ENCODE measurements around the gene SOBP.

The SOBP gene

DNA sequence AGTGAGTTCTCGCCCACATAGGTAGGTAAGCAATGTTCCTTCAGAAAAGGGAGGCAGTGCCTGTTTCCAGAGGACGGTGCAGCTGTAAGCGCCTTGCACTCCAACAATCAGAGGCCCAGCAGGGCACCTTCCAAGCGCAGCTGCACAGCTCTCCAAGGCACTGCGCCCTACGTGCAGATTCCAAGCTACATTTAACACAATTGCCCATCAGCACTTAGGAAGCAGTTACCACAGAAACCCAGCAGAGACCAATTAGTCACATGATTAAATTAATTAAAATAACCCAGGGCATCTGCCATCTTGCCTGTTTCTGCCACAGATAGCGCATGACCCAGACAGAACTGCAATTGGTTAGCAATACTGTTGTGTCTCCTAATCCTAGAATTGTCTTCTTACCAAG lies 65.5 kb downstream of the SOBP start:
- peak; percentile 62 for DNase-seq

DNA sequence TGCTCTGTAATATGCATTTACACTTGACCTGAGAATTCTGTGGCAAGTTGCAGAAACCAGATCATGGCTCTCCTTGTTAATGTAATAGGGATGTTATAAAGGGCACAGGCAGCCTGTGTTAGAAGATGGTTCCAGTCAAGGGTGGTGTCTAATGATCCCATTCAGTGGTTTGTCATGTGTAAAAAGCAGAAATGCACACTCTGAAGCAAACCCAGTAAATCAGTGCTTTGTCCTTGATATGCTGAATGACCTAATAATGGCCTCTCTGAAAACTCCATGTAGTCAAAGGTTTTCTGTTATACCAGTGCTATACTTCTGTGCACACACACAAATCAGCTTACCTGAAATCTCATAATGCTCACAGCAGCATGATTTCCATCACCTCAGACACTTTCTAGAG lies 66.2 kb downstream of the SOBP start:
- no peak for DNase-seq

DNA sequence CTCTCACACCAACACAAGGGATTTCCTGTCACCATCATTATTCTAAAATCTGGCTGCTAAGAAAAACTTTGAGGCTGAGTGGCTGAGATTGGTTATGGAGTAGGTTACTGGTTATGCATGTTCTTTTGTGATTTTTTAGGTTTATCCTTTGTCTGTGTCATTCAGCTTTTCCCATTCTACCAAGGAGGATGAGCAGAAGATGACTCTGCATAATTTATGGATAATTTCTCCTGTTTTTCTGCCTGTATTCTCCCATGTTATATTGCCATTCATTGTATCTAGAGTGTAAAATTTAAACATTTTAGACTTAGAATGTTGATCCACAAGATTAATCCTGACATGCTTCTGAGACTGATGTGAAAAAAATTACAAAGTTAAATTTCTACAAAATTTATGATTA lies 67.8 kb downstream of the SOBP start:
- no peak for DNase-seq

DNA sequence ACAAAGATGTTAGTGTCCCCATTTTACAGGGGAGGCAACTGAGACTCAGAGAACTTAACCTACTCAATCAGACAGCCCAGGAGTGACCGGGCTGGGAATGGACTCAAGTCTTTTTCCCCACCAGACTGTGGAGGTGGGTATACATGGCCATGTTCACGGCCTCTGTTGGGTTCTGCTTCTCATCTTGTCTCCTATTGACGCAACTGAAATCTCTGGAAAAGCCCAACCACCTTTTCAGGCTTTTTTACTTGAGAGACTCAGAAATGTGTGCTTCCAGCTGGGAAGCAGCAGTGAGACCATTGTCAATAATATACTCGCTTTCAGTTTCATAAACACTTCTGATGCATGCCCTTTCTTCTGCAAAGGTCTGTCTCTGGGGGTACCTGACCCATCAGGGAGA lies 70.7 kb downstream of the SOBP start:
- no peak for DNase-seq

DNA sequence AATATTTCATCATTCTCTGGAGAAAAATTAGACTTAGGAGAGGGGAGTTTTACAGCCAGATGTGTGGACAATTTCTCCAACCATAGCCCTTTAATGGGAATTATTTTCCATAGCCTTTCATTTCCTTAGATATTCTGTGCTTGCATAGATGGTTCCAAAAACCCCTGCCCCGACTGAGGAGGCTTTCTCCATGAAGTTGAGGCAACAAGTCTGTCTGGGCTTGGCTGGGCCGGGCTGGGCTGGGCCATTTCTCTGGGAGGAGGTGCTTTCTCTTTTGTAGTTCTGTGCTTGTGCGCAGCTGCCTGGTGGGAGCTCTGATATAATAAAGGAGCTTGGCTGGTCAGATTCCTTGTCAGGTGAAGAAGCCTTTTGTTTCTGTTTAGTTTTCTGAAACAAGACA lies 71.4 kb downstream of the SOBP start:
- no peak for DNase-seq

DNA sequence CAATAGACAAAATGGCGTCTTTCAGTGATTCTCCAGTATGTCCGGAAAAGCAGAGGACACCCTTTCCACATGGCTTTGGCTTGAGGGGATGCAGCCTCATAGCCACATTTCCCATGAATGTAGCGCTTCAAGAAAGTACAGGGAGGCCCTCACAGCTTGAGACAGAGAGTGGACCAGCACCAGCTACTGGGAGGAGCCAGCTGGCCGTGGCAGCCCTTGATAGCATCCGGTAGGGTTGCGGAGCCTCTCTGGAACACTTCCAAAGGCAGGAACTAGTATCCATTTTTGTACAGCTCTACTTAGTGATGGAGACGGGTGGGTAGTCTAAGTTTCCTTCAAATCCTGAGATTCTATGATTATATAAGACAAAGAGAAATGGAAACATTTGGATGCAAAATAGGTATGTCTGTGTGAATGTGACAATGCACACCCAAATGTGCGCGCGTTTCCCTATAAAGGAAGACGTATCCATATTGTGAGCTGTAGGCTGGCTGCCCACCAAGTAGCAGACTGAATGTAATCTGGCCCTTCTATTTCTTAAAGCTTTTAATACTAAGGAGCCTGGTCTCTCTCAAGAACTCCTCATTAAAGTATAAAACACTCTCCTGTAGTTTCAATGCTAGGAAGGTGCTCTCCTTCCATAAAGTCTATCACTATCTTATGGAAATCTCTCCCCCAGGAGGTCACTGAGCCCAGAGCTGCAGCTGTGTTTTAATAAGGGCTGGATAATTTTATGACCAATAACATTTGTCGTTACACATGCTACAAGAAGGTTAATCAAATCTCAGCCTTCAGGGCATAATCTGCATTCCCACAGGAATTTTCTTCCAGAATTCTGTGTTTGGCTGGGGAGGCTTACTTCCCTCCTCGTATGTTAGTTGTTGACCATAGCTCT lies 74.0 kb downstream of the SOBP start:
- no peak for DNase-seq

DNA sequence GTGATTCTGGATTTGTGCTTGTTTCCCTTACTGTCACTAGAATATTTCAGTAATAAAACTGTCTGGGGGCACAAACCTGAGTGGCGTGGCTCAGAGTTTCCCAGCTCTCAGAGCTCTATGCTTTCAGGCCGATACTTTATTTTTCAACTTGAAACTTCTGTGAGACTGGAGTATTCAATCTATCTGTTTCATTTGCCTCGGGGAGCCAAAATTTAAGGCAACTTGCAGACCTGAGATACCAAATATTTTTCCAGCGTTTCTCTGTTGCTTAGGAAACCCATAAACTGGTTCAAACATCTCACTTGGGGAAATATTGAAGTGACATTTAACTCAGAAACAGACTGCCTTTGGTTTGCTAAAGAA lies 74.7 kb downstream of the SOBP start:
- DNase-seq, result no peak

DNA sequence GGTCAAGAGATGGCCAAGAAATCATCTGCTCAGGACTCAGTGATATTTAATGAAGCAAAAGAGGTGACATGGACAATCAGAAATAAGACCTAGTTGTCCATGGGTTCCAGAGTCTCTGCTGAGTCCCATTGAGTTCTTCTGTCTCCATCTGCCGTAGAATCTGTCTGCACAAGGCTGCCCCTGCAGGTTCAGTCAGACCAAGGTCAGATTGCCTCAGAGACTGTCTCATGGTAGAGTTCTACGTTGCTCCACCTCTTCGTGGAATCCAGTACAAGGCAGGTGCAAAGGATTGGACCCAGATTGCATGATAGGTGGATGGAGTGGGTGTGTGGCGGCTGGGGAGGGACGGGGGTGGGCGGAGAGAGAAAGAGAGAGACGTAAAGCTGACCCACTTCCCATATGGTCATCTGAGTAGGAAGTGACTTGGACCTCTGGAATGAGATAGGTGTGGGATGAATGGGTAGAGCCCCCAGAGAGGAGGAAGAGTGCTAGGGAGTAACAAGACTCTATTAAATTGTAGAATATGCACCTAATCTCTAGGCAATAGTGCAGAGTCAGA lies 75.3 kb downstream of the SOBP start:
- DNase-seq, result no peak

DNA sequence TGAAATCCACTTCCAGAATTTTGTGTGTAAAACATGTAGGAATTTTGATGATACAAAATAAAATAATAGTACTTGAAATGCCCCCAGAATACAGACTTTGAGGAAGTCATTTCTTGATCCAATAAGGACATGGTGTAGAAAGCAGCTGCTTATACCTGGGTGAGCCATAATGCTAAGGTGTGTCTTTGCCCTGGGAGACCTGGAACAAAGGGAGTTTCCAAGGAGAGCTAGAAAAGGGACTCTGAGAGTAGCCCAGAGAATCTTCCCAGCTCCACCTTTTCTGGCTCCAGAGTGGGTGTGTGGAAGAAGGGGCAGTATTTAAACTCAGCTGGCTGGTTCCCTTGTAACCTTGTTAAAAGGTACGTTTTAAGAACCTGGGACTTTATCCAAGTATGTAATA lies 77.7 kb downstream of the SOBP start:
- DNase-seq, result no peak

DNA sequence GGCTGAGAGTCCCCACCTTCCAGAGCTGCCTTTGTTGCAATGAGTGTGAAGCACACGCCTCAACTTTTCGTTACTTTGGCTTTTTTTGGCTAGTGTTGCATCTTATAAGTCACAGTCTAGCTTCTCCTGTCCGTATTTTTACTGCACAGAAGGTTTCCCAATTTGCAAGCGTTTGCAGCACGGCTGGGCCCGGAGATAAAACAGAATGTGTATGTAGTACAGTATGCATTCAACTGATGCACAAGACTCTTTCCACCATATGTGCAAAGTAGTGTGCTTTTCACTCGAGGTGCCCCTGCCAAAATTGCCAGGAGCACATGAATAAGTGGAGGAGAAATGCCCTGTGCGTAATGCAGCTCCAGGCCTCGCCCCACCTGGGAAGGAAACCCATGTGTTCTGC lies 79.6 kb downstream of the SOBP start:
- DNase-seq, result no peak

DNA sequence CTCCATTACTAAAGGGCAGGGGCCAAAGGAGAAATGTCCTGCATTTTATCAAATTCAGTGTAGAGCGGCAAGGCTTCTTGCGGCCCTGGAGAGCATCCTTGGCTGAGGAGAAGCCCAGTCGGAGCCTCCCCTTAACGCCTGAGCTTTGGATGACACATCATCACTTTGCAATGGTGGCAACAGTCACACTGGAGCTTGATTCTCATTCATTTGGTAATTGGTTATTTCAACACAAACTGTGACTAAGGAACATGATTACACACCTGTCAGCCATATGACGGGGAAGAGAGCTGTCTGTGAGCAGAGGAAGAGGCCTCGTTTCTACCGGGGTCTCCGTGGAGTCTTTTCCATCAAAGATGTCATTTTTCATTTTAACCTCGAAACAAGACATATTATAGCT lies 81.4 kb downstream of the SOBP start:
- DNase-seq, result no peak

DNA sequence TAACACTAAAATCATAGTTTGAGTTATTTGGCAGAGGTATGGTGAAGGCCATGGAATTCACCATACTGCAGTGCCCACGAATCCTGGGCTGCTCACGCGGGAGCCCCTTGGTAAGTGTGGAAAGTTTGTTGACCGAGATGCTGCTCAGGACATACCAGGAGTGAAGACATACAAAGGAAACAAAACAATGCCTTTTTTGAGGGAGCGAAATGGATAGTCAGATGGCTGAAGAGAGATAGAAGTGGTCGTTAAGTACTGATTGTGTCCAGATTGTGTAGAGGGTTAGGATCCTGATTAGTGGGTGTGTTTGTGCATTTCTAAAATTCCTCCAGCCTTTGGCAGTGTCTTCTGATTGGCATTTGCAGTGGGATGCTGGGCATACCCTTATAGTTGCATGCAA lies 83.0 kb downstream of the SOBP start:
- DNase-seq, result no peak

DNA sequence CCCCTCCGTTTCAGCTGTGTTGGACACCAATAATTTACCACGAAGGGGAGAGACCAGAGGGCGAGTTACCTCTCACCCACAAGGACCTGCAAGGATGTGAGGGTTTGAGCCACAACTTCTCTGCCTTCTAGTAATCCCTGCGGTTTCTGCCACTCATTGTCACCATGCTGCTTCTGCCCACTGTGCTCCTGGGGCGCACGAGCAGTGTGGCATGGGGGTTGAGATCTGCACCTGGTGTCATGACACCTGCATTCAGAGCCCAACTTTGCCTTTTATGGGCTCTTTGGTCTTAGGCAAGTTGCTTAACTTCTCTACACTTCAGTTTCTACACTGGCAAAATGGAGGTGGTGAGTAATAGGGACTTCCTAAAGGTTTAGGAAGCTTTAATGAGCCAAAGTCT lies 84.9 kb downstream of the SOBP start:
- no peak for DNase-seq

DNA sequence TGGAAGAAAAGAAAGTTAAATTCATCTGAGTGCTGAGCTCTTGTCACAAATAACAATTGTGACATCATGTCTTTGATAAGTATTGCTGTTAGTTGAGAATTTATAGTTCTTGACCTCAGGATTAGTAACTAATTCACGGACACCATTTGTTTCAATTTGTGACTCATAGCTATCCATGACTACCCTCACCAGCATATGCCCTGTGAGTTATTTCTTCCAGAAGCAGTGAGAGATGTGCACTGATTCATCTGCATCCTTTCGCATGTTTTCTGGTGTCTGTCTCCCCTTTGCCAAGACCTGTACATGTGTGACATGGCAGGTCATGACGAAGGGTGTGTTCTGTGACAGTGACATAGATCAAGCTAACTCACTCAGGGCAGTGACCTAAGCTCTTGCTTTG lies 86.9 kb downstream of the SOBP start:
- DNase-seq, result no peak

DNA sequence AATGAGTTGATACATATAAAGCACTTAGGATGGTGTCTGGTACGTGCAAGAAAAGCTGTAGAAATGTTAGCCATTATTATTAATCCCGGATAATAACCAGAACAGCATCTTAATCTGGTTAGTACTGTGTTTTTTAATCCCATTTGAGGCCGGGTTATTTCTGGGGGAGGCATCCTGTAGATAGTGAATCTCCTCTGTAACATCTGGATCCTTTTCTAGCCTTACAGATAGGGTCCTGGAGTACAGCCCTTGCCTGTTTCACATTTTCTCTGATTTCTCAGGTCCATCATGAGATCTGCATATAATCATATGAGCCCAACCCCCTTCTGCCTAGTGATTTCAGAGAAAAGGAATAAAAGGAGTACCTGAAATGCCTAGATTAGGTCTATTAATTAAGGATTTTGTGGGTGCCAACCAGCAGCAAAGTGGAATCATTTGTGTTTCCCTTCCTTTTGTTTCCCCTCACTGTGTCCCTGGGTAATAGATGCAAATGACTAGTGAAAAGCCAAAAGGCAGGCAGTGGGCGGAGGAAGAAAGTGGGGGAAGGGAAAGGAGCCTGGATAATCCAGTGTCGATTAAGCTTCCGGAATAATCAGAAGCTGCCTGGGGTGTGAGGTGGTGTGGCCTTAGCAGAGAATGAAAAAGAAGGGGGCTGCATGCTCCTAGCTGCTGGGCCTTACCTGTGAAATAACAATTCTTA lies 88.9 kb downstream of the SOBP start:
- no peak for DNase-seq

DNA sequence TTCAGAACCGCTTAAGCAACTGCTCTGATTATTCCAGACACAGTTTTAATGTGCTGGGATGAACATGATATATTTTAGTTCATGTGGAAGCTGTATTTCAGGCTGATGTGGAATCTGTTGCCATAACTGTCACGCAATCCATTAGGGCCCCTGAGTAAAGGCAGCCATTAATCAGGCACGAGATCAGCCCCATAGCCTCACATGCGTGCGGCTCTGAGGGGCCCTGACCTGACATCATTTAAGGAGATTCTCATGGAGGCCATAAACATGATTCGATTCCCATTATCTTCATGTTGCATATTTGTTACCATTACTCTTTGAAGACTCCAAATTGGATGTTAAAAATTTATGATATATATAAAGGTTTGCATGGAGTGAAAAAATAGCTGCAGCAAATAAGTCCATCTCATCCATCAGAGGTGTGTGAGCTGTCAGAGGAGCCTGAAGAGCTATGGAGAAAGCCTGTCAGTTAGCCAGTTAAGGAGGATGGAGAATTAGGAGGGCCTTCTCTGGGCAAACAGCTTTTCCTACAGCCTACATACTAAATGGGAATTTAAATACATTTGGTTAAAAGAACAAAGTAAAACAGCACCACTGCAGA lies 89.6 kb downstream of the SOBP start:
- DNase-seq, result no peak

DNA sequence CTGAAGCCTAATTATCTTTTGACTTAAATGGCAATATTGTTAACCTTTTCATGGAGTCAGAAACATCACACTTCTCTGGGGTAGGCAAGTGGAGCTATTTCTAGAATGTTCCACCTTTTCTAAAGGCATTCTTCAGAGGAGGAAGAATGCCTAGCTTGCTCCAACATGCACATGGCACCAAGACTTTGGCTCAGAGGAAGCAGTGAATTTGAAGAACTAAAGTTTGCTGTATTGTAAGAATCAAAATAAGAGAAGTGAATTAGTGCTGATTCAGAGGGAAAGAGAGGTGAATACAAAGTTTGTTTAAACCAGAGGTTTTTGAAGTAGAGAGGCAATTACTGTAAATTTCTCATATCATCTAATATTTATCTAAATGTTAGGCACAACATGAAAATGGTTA lies 92.2 kb downstream of the SOBP start:
- no peak for DNase-seq

DNA sequence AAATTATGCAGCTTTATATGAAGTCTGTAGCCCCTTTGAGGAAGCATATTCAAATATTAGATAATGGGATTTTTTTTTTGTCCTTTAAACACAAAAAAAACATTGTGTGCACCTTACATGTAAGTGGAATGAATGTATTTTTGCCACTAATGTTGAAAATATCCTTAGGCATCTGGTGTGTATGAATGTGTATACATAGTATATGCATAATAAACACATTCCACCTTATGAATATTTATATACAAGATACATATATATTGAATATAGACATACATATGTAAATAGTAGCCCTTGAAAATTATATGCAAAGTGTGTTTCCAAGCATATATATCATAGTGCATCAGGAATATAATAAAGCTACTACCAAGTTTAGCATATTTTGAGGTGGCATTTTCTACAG lies 94.8 kb downstream of the SOBP start:
- DNase-seq, result no peak

DNA sequence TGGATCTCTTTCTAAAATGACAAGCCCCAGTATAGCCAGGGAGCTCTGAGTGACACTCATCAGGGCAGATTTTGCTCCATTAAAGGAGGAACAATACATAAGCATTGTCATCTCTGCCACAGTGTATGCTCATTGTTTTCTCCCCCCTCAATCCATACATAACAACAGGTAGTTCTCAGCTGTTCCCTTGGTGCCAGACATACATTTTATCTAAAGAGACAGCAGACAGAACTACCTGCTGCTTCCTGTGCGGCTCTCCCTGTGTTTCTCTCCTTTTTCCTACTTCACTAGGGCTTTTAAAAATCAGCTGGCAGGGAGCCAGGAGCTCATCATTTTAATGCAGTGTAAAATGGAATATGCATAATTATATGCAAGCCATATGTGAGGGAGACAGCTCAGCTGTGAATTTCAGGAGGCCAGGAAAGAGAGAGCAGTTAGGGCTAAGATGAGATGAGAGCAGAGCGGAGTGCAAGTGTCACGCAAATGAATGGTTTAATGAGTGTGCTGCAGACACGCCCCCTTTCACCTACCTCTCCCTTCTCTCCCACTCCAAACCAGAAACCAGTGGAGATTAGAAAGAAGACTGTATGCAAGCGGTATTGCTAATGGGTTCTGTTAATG lies 96.0 kb downstream of the SOBP start:
- peak; percentile 70 for DNase-seq

DNA sequence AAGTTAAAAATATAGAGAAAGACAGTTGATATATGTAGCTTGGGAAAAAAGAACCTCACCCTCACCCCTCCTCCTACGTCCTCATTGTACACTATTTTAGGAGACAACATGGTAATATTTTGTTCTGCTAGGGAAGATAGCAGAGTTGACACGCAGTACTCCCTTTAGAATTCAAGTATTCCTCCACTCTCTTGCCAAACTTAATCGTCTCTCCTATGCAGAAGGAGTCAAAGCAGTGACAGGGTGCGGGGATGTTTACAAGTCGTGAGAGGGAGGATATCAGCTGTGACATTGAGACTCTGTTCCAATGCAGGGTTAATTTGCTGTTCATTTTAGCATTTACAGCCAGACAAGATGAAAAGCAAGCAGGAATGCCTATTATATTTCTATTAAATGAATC lies 97.5 kb downstream of the SOBP start:
- no peak for DNase-seq

DNA sequence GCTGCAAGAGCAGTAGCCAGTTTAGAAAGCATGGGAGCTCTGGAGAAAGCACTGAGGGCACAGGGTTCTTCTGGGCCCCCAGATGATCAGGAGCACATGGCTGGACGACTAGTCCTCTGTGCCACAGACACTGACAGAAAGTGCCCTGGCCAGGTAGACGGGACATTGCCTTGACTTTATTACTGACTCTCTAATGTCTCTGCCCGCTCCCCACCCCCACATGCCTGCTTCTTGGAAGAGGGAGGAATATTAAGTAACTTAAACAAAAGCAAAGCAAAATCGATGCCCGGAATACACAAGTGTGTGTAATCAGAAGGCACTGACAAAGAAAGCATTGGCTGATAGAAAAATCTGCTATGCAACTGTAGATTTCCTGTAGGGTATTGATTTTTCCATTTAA lies 99.3 kb downstream of the SOBP start:
- no peak for DNase-seq

DNA sequence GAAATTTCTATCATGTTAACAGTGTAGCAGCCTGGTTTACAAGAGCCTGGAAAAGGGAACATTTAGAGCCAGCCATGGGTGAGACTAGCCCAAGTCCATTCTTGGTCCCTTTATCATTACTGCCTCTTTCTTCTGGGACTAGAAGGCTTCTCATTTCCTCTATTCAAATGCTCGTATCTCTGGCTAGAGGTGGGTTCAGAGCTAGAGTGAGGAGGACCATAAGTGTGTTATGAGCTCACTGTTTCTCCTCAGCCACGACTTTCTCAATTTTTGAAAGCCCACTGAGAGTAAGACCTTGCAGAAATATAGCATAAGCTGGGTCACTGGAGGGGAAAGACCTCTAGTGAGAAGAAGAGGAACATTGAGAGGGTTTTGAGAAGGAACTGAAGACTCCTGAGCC lies 100.0 kb downstream of the SOBP start:
- DNase-seq, result no peak

DNA sequence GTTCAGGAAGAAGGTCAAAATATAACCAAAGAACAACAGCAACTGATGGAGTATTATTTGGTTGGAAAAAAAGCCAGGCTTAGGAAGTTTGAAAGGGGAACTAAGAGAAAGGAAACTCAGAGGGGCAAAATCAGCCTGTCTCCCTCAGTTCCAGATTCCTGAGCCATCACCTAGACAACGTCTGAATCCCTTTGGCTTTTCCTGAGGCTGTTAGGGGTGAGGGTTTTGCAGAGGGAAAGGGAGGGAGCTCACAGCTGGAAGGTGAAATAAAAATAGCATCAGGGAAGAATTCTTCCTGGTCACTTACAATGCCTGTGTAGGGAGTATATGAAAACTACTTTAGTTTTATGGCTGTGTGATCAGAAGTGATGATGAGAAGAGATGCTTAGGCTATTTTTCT lies 100.5 kb downstream of the SOBP start:
- no peak for DNase-seq

DNA sequence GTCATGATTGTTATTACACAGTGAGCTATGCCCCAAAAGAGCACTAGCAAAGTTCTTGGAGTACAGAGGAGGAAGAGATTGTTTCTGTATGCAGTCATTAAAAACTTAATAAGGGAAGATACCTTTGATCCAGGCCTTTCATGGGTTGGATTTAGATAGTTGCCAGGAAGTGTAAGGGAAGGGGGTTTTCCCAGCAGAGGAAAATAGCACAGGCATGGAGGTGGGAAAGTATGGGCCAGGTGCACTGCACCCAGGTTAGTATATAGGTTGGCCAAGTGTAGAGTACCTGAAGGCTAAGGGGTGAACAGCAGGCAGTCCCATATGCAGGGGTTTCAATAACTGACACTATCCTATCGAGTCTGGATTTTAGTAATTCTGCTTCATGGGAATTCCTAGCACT lies 101.4 kb downstream of the SOBP start:
- no peak for DNase-seq

Data from NCI-H1436 treated with DMSO at 0.1 percent for 48 hours (cell line).